HEK293 (cell line): Measurements from ENCODE around the gene MYOCOS.

Source experiments
- CTCF ChIA-PET: fragments of 350-600 bp; formaldehyde crosslinking; extraction: SDS; loops from one replicate; lab custom pipeline; 2021; ENCODE audit warnings: antibody characterized with exemption; lab: Yijun Ruan, JAX
- POLR2A ChIA-PET: fragments of 300-600 bp; formaldehyde crosslinking; extraction: SDS; loops from one replicate; lab custom pipeline; 2020; ENCODE audit warnings: antibody characterized with exemption, inconsistent platforms; lab: Yijun Ruan, JAX
- H3K27ac ChIP-seq: fragments of 200-500 bp; sonication (Bioruptor generic); 2 replicates; pipeline ENCODE4 v1.5.1; 2014; ENCODE audit warnings: low read depth, low read length, control low read depth, inconsistent platforms; ENCODE audit errors: extremely low read depth
- H3K36me3 ChIP-seq, 2 experiments: fragments of 200-500 bp in 1 of 2; sonication (Bioruptor generic) in 1 of 2; 1 replicate in 1 of 2; 2 replicates in 1 of 2; pipeline ENCODE4 v1.5.1; 2014 to 2017; ENCODE audit warnings: inconsistent platforms in 2 of 2, low read length in 2 of 2; ENCODE audit not compliant: control insufficient read depth in 2 of 2, insufficient read depth in 1 of 2
- H3K4me1 ChIP-seq: fragments of 200-500 bp; sonication (Bioruptor generic); 2 replicates; pipeline ENCODE4 v1.5.1; 2014; ENCODE audit warnings: mild to moderate bottlenecking, low read length, inconsistent platforms; ENCODE audit not compliant: control insufficient read depth, insufficient read depth
- H3K4me3 ChIP-seq: 2 replicates; pipeline ENCODE4 v1.5.1; 2011; ENCODE audit warnings: low read depth, mild to moderate bottlenecking, control low read depth, low read length, moderate library complexity
- H3K9me3 ChIP-seq: fragments of 200-500 bp; sonication (Bioruptor generic); 2 replicates; pipeline ENCODE4 v1.5.1; 2014; ENCODE audit warnings: low read depth, low read length, inconsistent platforms; ENCODE audit not compliant: control insufficient read depth, insufficient read depth
- ATF2 ChIP-seq: fragments of 450-650 bp; formaldehyde crosslinking; IDR thresholded peaks from 2 replicates; pipeline ENCODE4 v1.5.1; 2016; ENCODE audit warnings: missing biosample characterization, missing genetic modification characterization, low read depth
- GLIS2 ChIP-seq: fragments of 450-650 bp; formaldehyde crosslinking; IDR thresholded peaks from 2 replicates; pipeline ENCODE4 v1.5.1; 2016; ENCODE audit warnings: missing biosample characterization, missing genetic modification characterization
- KLF10 ChIP-seq: fragments of 450-650 bp; IDR thresholded peaks from 2 replicates; pipeline ENCODE4 v1.5.1; 2018; ENCODE audit warnings: missing biosample characterization, mild to moderate bottlenecking, missing genetic modification characterization
- PRDM6 ChIP-seq: fragments of 450-650 bp; formaldehyde crosslinking; IDR thresholded peaks from 2 replicates; pipeline ENCODE4 v1.5.1; 2017; ENCODE audit warnings: missing biosample characterization, missing genetic modification characterization
- ZBTB21 ChIP-seq: fragments of 450-650 bp; formaldehyde crosslinking; IDR thresholded peaks from 2 replicates; pipeline ENCODE4 v1.5.1; 2017; ENCODE audit warnings: missing biosample characterization, missing genetic modification characterization
- ZNF148 ChIP-seq: fragments of 450-650 bp; formaldehyde crosslinking; IDR thresholded peaks from 2 replicates; pipeline ENCODE4 v1.5.0; 2017; ENCODE audit warnings: missing biosample characterization, missing genetic modification characterization, borderline replicate concordance
- ZNF169 ChIP-seq: fragments of 450-650 bp; formaldehyde crosslinking; IDR thresholded peaks from 2 replicates; pipeline ENCODE4 v1.5.1; 2016; ENCODE audit warnings: missing biosample characterization, missing genetic modification characterization
- ZNF211 ChIP-seq: fragments of 450-650 bp; formaldehyde crosslinking; IDR thresholded peaks from 2 replicates; pipeline ENCODE4 v1.5.1; 2016; ENCODE audit warnings: low read depth, missing biosample characterization, missing genetic modification characterization
- ZNF221 ChIP-seq: fragments of 450-650 bp; formaldehyde crosslinking; IDR thresholded peaks from 2 replicates; pipeline ENCODE4 v1.5.1; 2017; ENCODE audit warnings: missing biosample characterization, missing genetic modification characterization, borderline replicate concordance
- ZNF473 ChIP-seq: fragments of 450-650 bp; formaldehyde crosslinking; IDR thresholded peaks from 2 replicates; pipeline ENCODE4 v1.5.1; 2017; ENCODE audit warnings: missing biosample characterization, missing genetic modification characterization
- ZNF529 ChIP-seq: fragments of 450-650 bp; formaldehyde crosslinking; IDR thresholded peaks from 2 replicates; pipeline ENCODE4 v1.5.1; 2017; ENCODE audit warnings: missing genetic modification characterization, missing biosample characterization; ENCODE audit not compliant: insufficient replicate concordance
- ZNF580 ChIP-seq: fragments of 450-650 bp; formaldehyde crosslinking; IDR thresholded peaks from 2 replicates; pipeline ENCODE4 v1.5.1; 2016; ENCODE audit warnings: missing biosample characterization, missing genetic modification characterization
- ZNF624 ChIP-seq: fragments of 450-650 bp; formaldehyde crosslinking; IDR thresholded peaks from 2 replicates; pipeline ENCODE4 v1.5.1; 2017; ENCODE audit warnings: missing biosample characterization, missing genetic modification characterization
- ZNF639 ChIP-seq: fragments of 450-650 bp; formaldehyde crosslinking; IDR thresholded peaks from 2 replicates; pipeline ENCODE4 v1.5.1; 2016; ENCODE audit warnings: missing biosample characterization, missing genetic modification characterization
- ZNF658 ChIP-seq: fragments of 450-650 bp; formaldehyde crosslinking; IDR thresholded peaks from 2 replicates; pipeline ENCODE4; 2016; ENCODE audit warnings: missing biosample characterization, missing genetic modification characterization
- ZNF677 ChIP-seq: fragments of 450-650 bp; IDR thresholded peaks from 2 replicates; pipeline ENCODE4 v1.5.0; 2018; ENCODE audit warnings: missing biosample characterization, mild to moderate bottlenecking, missing genetic modification characterization, moderate library complexity

MYOCOS gene

GRCh38 chr1:171627020-171627419, 5.0 kb downstream of the MYOCOS start (continued):
- TF ChIP-seq ZNF148 = no peak
- no peak for TF ChIP-seq ZNF624
- no peak for TF ChIP-seq ZNF639
- no peak for TF ChIP-seq ZBTB21 (tag by site-specific recombination)
- no peak for TF ChIP-seq KLF10 (tag by site-specific recombination)
- TF ChIP-seq ATF2 = no peak

- CTCF ChIA-PET = interaction anchor here (0.6 kb wide), 1 partner anchor 860 kb away, joined by 3 read pairs; no protein-coding TSS in a partner anchor
Measured at GRCh38 chr1:171628225-171628624, 6.2 kb downstream of the MYOCOS start.

GRCh38 chr1:171635661-171636060, 13.6 kb downstream of the MYOCOS start:
- H3K9me3 ChIP-seq = no peaks in the 10 kb centered on the region
- H3K36me3 ChIP-seq = no peaks in the 10 kb centered on the region
- TF ChIP-seq ZNF473 (tag by site-specific recombination) = no peak
- no peak for TF ChIP-seq GLIS2
- no peak for TF ChIP-seq ZNF169 (tag by site-specific recombination)
- no peak for TF ChIP-seq ZNF580 (tag by site-specific recombination)
- TF ChIP-seq PRDM6 (tag by site-specific recombination) = no peak
- no peak for TF ChIP-seq ZNF677
- no peak for TF ChIP-seq ZNF211 (tag by site-specific recombination)
- no peak overlapping the region for H3K27ac ChIP-seq
- H3K4me3 ChIP-seq = no peak overlapping the region
- ChIA-PET POLR2A (no interaction called here), CTCF (interaction anchor here (0.5 to 2.4 kb wide), 3 partner anchors 9 to 420 kb away, joined by 3 to 12 read pairs (median 3); no protein-coding TSS in a partner anchor)
- H3K4me1 ChIP-seq = no peaks in the 10 kb centered on the region

More at GRCh38 chr1:171628225-171628624, 6.2 kb downstream of the MYOCOS start:
- Histone ChIP-seq H3K4me1 (no peaks in the 10 kb centered on the region), H3K27ac (no peak overlapping the region), H3K36me3 (no peaks in the 10 kb centered on the region), H3K9me3 (no peaks in the 10 kb centered on the region), H3K4me3 (no peak overlapping the region)
- no peak for TF ChIP-seq ZNF529 (tag by site-specific recombination)
- TF ChIP-seq ZNF221 (tag by site-specific recombination) = no peak
- no peak for TF ChIP-seq ZNF658 (tag by site-specific recombination)
- POLR2A ChIA-PET = no interaction called here
